Astrocyte of the hippocampus (primary cell): ENCODE data around the gene GABRR3.
A peak's percentile ranks its signal among the peaks of the same experiment; 100 is the strongest.

Experiments
- DNase-seq: peaks from one replicate; pipeline ENCODE4 v3.0.0; 2011; ENCODE audit warnings: low read depth, low spot score

Gene GABRR3

GRCh38 chr3:97990624-97991292 lies 44.4 kb downstream of the GABRR3 start:
- DNase-seq, result no peak

- no peak for DNase-seq
These were observed 46.1 kb downstream of the GABRR3 start for GRCh38 chr3:97988784-97989568.

GRCh38 chr3:97987306-97987705 lies 47.8 kb downstream of the GABRR3 start:
- DNase-seq, result no peak

GRCh38 chr3:97983933-97984491 lies 51.1 kb downstream of the GABRR3 start:
- DNase-seq, result no peak

- DNase-seq, result peak; percentile 26
These were observed 53.2 kb downstream of the GABRR3 start for GRCh38 chr3:97981886-97982285.

GRCh38 chr3:97979610-97980009 lies 55.5 kb downstream of the GABRR3 start:
- no peak for DNase-seq

GRCh38 chr3:97975466-97975865 lies 59.6 kb downstream of the GABRR3 start:
- DNase-seq, result no peak

GRCh38 chr3:97974996-97975395 lies 60.1 kb downstream of the GABRR3 start:
- DNase-seq, result no peak

GRCh38 chr3:97972976-97973375 lies 62.1 kb downstream of the GABRR3 start:
- DNase-seq, result no peak

GRCh38 chr3:97971679-97972567 lies 63.2 kb downstream of the GABRR3 start, which contains the start of gene RIOX2:
RIOX2 (minus strand) TSS chr3:97972431; CDS start chr3:97967593, 4,838 bp downstream.
- DNase-seq, result peak; percentile 83

GRCh38 chr3:97970956-97971620 lies 64.0 kb downstream of the GABRR3 start:
- DNase-seq, result no peak

- DNase-seq, result no peak
These were observed 65.0 kb downstream of the GABRR3 start for GRCh38 chr3:97970156-97970555.

GRCh38 chr3:97969541-97969940 lies 65.6 kb downstream of the GABRR3 start:
- DNase-seq, result no peak

GRCh38 chr3:97968376-97968775 lies 66.7 kb downstream of the GABRR3 start:
- DNase-seq, result no peak

GRCh38 chr3:97967966-97968365 lies 67.1 kb downstream of the GABRR3 start:
- DNase-seq, result no peak

- no peak for DNase-seq
These were observed 73.9 kb downstream of the GABRR3 start for GRCh38 chr3:97960993-97961766.

- DNase-seq, result no peak
These were observed 74.6 kb downstream of the GABRR3 start for GRCh38 chr3:97960551-97960950.

GRCh38 chr3:97959872-97960271 lies 75.2 kb downstream of the GABRR3 start:
- no peak for DNase-seq

GRCh38 chr3:97958796-97959195 lies 76.3 kb downstream of the GABRR3 start:
- peak; percentile 32 for DNase-seq

GRCh38 chr3:97958396-97958795 lies 76.7 kb downstream of the GABRR3 start:
- DNase-seq, result peak; percentile 39
